Neuronal stem cell (in vitro differentiated cells): ENCODE measurements around the gene ARHGEF33.

ENCODE experiments used
- DNase-seq: peaks from one replicate; pipeline ENCODE4 v3.0.0-alpha.2; 2013; ENCODE audit warnings: low spot score
- H2AFZ ChIP-seq: one replicate; pipeline ENCODE4 v1.6.1; 2013; ENCODE audit warnings: mild to moderate bottlenecking, low read length, inconsistent platforms
- H2AK5ac ChIP-seq: 2 replicates; pipeline ENCODE4 v1.6.1; 2013; ENCODE audit warnings: low read depth, mild to moderate bottlenecking, inconsistent platforms, low read length, moderate library complexity, mixed read lengths
- H2BK120ac ChIP-seq: 2 replicates; pipeline ENCODE4 v1.6.1; 2013; ENCODE audit warnings: low read depth, mild to moderate bottlenecking, inconsistent platforms, low read length, moderate library complexity, mixed read lengths
- H2BK12ac ChIP-seq: one replicate; pipeline ENCODE4 v1.6.1; 2013; ENCODE audit warnings: low read length, inconsistent platforms
- H2BK15ac ChIP-seq: 2 replicates; pipeline ENCODE4 v1.6.1; 2013; ENCODE audit warnings: mild to moderate bottlenecking, low read length, inconsistent platforms, mixed read lengths
- H2BK5ac ChIP-seq: one replicate; pipeline ENCODE4 v1.6.1; 2013; ENCODE audit warnings: inconsistent platforms, mild to moderate bottlenecking, low read length, moderate library complexity
- H3K14ac ChIP-seq: one replicate; pipeline ENCODE4 v1.6.1; 2013; ENCODE audit warnings: low read length, inconsistent platforms
- H3K18ac ChIP-seq: 2 replicates; pipeline ENCODE4 v1.6.1; 2013; ENCODE audit warnings: low read length, inconsistent platforms
- H3K23ac ChIP-seq: 2 replicates; pipeline ENCODE4 v1.6.1; 2013; ENCODE audit warnings: low read depth, mild to moderate bottlenecking, mixed read lengths, low read length, inconsistent platforms; ENCODE audit not compliant: poor library complexity
- H3K27ac ChIP-seq: replicated peaks from 3 replicates; pipeline ENCODE4 v1.5.1; 2013; ENCODE audit warnings: low read length, inconsistent platforms
- H3K27me3 ChIP-seq, 3 experiments: 2 replicates each; pipeline ENCODE4 v1.6.1; 2013; ENCODE audit warnings: low read length in 3 of 3, mild to moderate bottlenecking in 2 of 3, inconsistent platforms in 1 of 3, low read depth in 1 of 3, mixed read lengths in 1 of 3, moderate library complexity in 1 of 3; ENCODE audit not compliant: control insufficient read depth in 3 of 3, insufficient read depth in 3 of 3
- H3K36me3 ChIP-seq, 2 donors: replicated peaks in 1 of 2; 2 replicates each; pipeline ENCODE4 v1.6.1; 2013; ENCODE audit warnings: low read length in 2 of 2; ENCODE audit not compliant: control insufficient read depth in 2 of 2, insufficient read depth in 2 of 2
- H3K4ac ChIP-seq: 2 replicates; pipeline ENCODE4 v1.6.1; 2013; ENCODE audit warnings: inconsistent platforms, mild to moderate bottlenecking, low read length, moderate library complexity
- H3K4me1 ChIP-seq, 2 donors: 1 replicate in 1 of 2; 2 replicates in 1 of 2; pipeline ENCODE4 v1.6.1; 2013; ENCODE audit warnings: low read length in 2 of 2, low read depth in 1 of 2; ENCODE audit not compliant: control insufficient read depth in 2 of 2, insufficient read depth in 1 of 2
- H3K4me2 ChIP-seq: one replicate; pipeline ENCODE4 v1.6.1; 2013; ENCODE audit warnings: mild to moderate bottlenecking, low read length, inconsistent platforms; ENCODE audit not compliant: insufficient read depth, poor library complexity, severe bottlenecking
- H3K4me3 ChIP-seq, 2 donors: 2 replicates each; pipeline ENCODE4 v1.5.1; 2013; ENCODE audit warnings: low read length in 2 of 2, mild to moderate bottlenecking in 2 of 2, inconsistent platforms in 1 of 2, moderate library complexity in 1 of 2
- H3K79me1 ChIP-seq: one replicate; pipeline ENCODE4 v1.6.1; 2013; ENCODE audit warnings: low read depth, mild to moderate bottlenecking, inconsistent platforms, low read length, moderate library complexity
- H3K9ac ChIP-seq: one replicate; pipeline ENCODE4 v1.6.1; 2013; ENCODE audit warnings: mild to moderate bottlenecking, low read depth, low read length, inconsistent platforms; ENCODE audit not compliant: poor library complexity
- H3K9me3 ChIP-seq, 2 donors: replicated peaks in 1 of 2; 2 replicates each; pipeline versions ENCODE3 to v1.6.1; 2013; ENCODE audit warnings: low read length in 2 of 2, mild to moderate bottlenecking in 2 of 2, inconsistent platforms in 1 of 2, low read depth in 1 of 2, mixed read lengths in 1 of 2, moderate library complexity in 1 of 2; ENCODE audit not compliant: control insufficient read depth in 2 of 2, insufficient read depth in 1 of 2
- H4K8ac ChIP-seq: one replicate; pipeline ENCODE4 v1.6.1; 2013; ENCODE audit warnings: low read depth, mild to moderate bottlenecking, inconsistent platforms, low read length, moderate library complexity
- H4K91ac ChIP-seq: one replicate; pipeline ENCODE4 v1.6.1; 2013; ENCODE audit warnings: low read length, low read depth, mild to moderate bottlenecking, inconsistent platforms; ENCODE audit not compliant: poor library complexity
- WGBS, 2 donors: extraction: QIAGEN DNeasy Blood & Tissue Kit; methylation state at CpG; one replicate each; pipeline ENCODE4 v1.1.7; 2013; ENCODE audit warnings: missing lambda C conversion rate in 2 of 2, mixed read lengths in 1 of 2; ENCODE audit not compliant: insufficient read length in 2 of 2, insufficient replicate concordance in 1 of 2; ENCODE audit errors: extremely low coverage in 2 of 2; 5-methylcytosine and 5-hydroxymethylcytosine counted together

The ARHGEF33 gene

GRCh38 chr2:39013871-39014270 lies 124.2 kb downstream of the ARHGEF33 start:
- no peak overlapping the region for H3K14ac ChIP-seq
- H3K79me1 ChIP-seq, result no peaks in the 10 kb centered on the region
- H3K23ac ChIP-seq, result no peak overlapping the region
- H4K8ac ChIP-seq, result no peak overlapping the region
- H3K4me1 ChIP-seq, result no peaks in the 10 kb centered on the region
- H2BK120ac ChIP-seq, result no peak overlapping the region
- H3K4ac ChIP-seq, result no peak overlapping the region
- H2AFZ ChIP-seq, result no peak overlapping the region
- no peak overlapping the region for H3K4me3 ChIP-seq
- H3K9me3 ChIP-seq, result no peaks in the 10 kb centered on the region
- DNase-seq, result no peak
- H3K27me3 ChIP-seq, result no peaks in the 10 kb centered on the region
- H3K27ac ChIP-seq, result no peak overlapping the region
- H3K18ac ChIP-seq, result no peak overlapping the region
- no peak overlapping the region for H4K91ac ChIP-seq
- WGBS, 2 donors, result no CpG with 5 or more reads among the region's 3 CpGs
- no peak overlapping the region for H2BK12ac ChIP-seq
- no peak overlapping the region for H2AK5ac ChIP-seq
- peaks cover 4 to 65% of the 10 kb centered on the region in 2 donors for H3K36me3 ChIP-seq
- H3K9ac ChIP-seq, result no peak overlapping the region
- H2BK5ac ChIP-seq, result no peak overlapping the region
- H3K4me2 ChIP-seq, result no peak overlapping the region
- no peak overlapping the region for H2BK15ac ChIP-seq

GRCh38 chr2:39015424-39015823 lies 125.7 kb downstream of the ARHGEF33 start:
- Histone ChIP-seq H3K4me2 (no peak overlapping the region), H4K91ac (no peak overlapping the region), H2AFZ (no peak overlapping the region), H2BK15ac (no peak overlapping the region), H2BK12ac (no peak overlapping the region), H3K4ac (no peak overlapping the region), H3K27me3 (no peaks in the 10 kb centered on the region), H3K9ac (no peak overlapping the region), H3K4me1 (no peaks in the 10 kb centered on the region), H3K23ac (no peak overlapping the region), H2BK120ac (no peak overlapping the region), H2BK5ac (no peak overlapping the region), H3K14ac (no peak overlapping the region), H4K8ac (no peak overlapping the region), H3K27ac (no peak overlapping the region), H2AK5ac (no peak overlapping the region), H3K36me3 (peaks cover 4 to 60% of the 10 kb centered on the region in 2 donors), H3K4me3 (no peak overlapping the region), H3K18ac (no peak overlapping the region), H3K9me3 (no peaks in the 10 kb centered on the region), H3K79me1 (no peaks in the 10 kb centered on the region)
- no peak for DNase-seq
- no CpG with 5 or more reads among the region's 1 CpG for WGBS, 2 donors

- H3K27me3 ChIP-seq, result no peaks in the 10 kb centered on the region
- no peak overlapping the region for H4K91ac ChIP-seq
- no peak overlapping the region for H3K4me3 ChIP-seq
Measured at GRCh38 chr2:39017334-39017733, 127.7 kb downstream of the ARHGEF33 start.

GRCh38 chr2:39018638-39019037 lies 129.0 kb downstream of the ARHGEF33 start:
- H3K18ac ChIP-seq, result no peak overlapping the region
- no peak overlapping the region for H2BK12ac ChIP-seq
- H2BK5ac ChIP-seq, result no peak overlapping the region
- no CpG with 5 or more reads among the region's 4 CpGs for WGBS, 2 donors
- no peak for DNase-seq
- no peak overlapping the region for H3K23ac ChIP-seq
- no peak overlapping the region for H2AFZ ChIP-seq
- no peak overlapping the region for H4K8ac ChIP-seq
- H3K4me2 ChIP-seq, result no peak overlapping the region
- no peaks in the 10 kb centered on the region for H3K9me3 ChIP-seq
- H3K36me3 ChIP-seq, result peaks cover 3 to 58% of the 10 kb centered on the region in 2 donors
- H3K4me3 ChIP-seq, result no peak overlapping the region
- no peak overlapping the region for H2BK120ac ChIP-seq
- no peak overlapping the region for H3K27ac ChIP-seq
- no peak overlapping the region for H3K9ac ChIP-seq
- no peak overlapping the region for H3K4ac ChIP-seq
- H4K91ac ChIP-seq, result no peak overlapping the region
- no peak overlapping the region for H2AK5ac ChIP-seq
- H3K27me3 ChIP-seq, result no peaks in the 10 kb centered on the region
- no peak overlapping the region for H3K14ac ChIP-seq
- H2BK15ac ChIP-seq, result no peak overlapping the region
- H3K4me1 ChIP-seq, result no peaks in the 10 kb centered on the region
- H3K79me1 ChIP-seq, result no peaks in the 10 kb centered on the region

More at GRCh38 chr2:39017334-39017733, 127.7 kb downstream of the ARHGEF33 start:
- Histone ChIP-seq H3K4me1 (no peaks in the 10 kb centered on the region), H3K79me1 (no peaks in the 10 kb centered on the region), H3K23ac (no peak overlapping the region), H3K36me3 (peaks cover 2 to 58% of the 10 kb centered on the region in 2 donors), H3K4ac (no peak overlapping the region), H3K14ac (no peak overlapping the region), H2AK5ac (no peak overlapping the region), H4K8ac (no peak overlapping the region), H3K27ac (no peak overlapping the region), H3K9ac (no peak overlapping the region), H3K9me3 (no peaks in the 10 kb centered on the region), H3K4me2 (no peak overlapping the region), H2BK15ac (no peak overlapping the region), H2BK5ac (no peak overlapping the region), H2BK12ac (no peak overlapping the region), H2BK120ac (no peak overlapping the region), H2AFZ (no peak overlapping the region), H3K18ac (no peak overlapping the region)
- no peak for DNase-seq
